ENCODE results near the gene MYB.
"Not testable (repeated sequence)": the region's sequence is repeated elsewhere in the genome, so short reads cannot be mapped to it uniquely, and the experiment has no call there.

Gene MYB

DNA sequence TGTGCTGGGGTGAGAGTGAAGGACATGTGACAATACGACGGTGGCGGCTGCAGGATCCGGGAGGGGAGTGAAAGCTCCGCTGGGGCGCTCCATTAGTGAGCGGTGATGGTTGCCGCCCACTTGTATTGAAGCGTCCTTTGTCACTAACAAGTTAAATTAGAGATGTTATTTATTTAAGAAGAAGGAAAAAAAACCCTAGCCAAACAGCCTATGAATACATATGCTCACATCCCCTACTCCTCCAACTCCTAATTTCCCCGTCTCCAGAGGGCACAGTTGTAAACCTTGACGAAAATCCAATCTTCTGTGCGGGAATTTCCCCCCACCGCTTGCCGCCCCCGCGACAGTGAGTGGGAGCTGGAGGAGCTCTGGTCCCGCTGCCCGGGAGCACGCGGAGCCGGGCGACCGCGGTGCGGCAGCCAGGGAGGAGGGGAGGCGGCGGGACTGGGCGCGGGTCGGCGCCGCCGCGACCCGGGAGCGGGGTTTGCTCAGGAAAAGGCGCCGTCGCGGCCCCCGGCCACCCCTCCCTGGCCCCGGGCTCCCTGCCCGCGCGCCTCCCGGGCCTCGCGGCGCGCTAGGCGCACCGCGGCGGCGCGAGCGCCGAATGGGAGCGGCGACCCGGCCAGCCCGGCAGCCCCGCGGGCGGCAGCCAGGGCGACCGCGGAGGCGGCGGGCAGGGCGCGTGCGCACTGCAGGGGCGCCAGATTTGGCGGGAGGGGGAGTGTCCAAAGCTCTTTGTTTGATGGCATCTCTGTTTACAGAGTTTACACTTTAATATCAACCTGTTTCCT is at the start of gene MYB:
TSS of gene MYB (plus strand) at position 767 of the 791 bp plus-strand sequence. CDS start 206 bp downstream, outside the sequence.
- DNase-seq (ENCODE audit: low read depth in 4 of 4, low spot score in 1 of 4) = peak in 2 of 4 experiments; percentile 55 to 65

DNA sequence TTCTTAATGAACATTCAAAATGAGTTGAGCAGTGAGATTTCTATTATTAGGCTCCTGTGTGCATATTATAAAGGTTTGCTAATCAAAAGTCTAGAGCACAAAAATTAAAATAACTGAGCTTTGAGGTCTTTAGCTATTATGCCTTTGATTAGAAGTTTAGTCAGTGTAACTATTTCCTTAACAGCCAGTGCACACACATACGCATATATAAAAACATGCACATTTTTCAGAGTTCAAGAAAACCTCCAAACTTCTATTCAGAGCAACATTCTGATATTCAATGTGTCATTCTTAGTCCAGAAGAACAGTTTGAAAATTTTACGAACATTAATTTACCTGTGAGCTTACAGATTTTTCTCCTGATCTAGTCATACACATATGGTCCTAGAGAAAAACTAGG is 48.3 kb upstream of the MYB start:
- no peak for DNase-seq (ENCODE audit: low read depth in 4 of 4, low spot score in 1 of 4)

DNA sequence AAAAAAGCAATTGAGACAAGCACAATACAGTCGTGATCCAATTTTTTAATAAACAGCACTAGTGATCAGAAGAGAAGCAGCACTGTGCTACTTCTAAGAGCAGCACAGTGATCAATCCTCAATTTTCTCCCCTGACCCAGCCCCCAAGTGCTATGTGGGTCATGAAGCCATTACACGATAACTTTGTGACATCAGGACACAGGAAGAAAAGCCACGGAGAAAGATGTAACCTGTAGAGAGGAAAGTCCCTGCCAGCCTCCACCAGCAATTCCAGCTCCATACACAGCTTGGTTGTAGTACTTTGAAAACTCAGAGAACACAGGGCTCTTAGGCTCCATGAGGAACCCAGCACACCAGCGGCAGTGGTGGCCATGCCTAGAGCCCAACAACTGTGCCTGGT is 45.3 kb upstream of the MYB start:
- DNase-seq (ENCODE audit: low read depth in 4 of 4, low spot score in 1 of 4) = no peak

- DNase-seq (ENCODE audit: low read depth in 4 of 4, low spot score in 1 of 4) = no peak
Observed at GRCh38 chr6:135137826-135138225, 43.3 kb upstream of the MYB start.

- DNase-seq (ENCODE audit: low read depth in 4 of 4, low spot score in 1 of 4) = no peak
Observed at GRCh38 chr6:135141182-135141581, 39.9 kb upstream of the MYB start.

DNA sequence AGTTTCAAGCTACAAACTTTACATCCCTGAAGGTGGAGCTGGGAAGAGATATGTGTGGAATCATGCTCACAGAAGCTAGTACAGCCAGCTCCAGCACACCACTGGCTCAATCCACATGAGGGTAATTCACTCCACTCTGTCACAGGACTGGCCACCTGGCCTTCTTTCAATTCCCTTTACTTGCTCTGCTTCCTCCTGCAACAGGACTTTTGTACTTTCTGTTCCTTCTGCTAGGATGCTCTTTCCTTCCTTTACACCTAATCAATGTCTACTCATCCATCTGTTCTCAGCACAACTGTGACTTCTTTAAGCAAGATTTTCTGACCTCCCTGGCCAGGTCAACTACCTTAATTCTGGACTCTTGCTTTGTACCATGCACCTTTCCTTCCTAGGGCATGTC is 39.4 kb upstream of the MYB start:
- no peak for DNase-seq (ENCODE audit: low read depth in 4 of 4, low spot score in 1 of 4)

GRCh38 chr6:135142232-135142631 is 38.9 kb upstream of the MYB start:
- not testable (repeated sequence) for DNase-seq (ENCODE audit: low read depth in 4 of 4, low spot score in 1 of 4)

DNA sequence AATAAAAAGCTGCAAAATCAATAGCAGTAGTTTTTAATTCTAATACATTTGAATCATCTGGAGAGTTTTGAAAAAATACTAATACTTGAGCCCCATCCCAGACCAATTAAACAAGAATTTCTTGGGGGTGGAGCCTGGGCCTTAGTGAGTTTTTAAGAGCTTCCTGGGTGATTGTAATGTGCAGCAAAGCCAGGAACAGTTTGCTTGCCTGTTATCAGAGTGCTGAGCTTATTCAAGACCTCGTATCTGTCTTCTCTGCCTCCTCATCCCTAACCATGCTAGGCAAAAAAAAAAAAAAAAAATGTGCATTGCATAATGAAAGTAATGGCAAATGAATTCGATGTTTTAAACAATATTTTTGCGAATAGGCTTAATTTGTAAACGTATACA is 36.4 kb upstream of the MYB start:
- no peak for DNase-seq (ENCODE audit: low read depth in 4 of 4, low spot score in 1 of 4)

DNA sequence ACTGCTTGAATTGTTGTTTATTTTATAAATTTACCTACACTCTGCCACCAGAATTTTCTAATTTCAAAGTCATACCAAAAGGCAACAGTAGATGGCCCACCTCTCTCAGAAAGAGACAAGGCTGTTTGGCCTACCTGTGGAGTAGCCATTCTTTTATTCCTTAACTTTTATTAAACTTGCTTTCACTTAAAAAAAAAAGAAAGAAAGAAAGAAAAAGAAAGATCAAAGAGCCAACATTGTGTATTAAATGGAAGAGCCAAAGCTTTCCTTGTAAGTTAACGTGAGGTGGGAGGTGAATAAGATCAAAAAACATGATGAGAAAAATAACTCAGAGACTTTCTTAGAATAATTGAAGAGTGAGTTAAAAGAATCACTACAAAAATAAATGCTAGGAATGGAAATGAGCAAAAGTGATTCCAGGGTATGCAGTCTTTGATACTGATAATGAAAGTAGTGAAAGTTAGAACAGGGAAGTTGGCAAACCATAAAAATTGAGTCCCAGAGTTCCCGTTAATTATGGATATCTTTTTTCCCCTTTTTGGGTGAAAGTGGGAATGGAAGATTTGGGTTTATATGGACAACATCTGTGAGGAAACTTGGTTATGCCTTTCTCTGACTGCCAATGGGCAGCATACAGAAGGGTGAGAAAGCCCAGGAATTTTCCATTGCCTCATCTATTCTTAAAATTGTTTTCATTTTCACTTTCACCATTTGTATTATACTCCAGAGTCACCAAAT is 35.9 kb upstream of the MYB start:
- DNase-seq (ENCODE audit: low read depth in 4 of 4, low spot score in 1 of 4) = no peak

- no peak for DNase-seq (ENCODE audit: low read depth in 4 of 4, low spot score in 1 of 4)
Observed at GRCh38 chr6:135146162-135146934, 34.8 kb upstream of the MYB start.

GRCh38 chr6:135147637-135148592 is 33.2 kb upstream of the MYB start:
- no peak for DNase-seq (ENCODE audit: low read depth in 4 of 4, low spot score in 1 of 4)

- DNase-seq (ENCODE audit: low read depth in 4 of 4, low spot score in 1 of 4) = no peak
Observed at GRCh38 chr6:135148889-135149288, 32.2 kb upstream of the MYB start.

GRCh38 chr6:135149376-135149775 is 31.7 kb upstream of the MYB start:
- DNase-seq (ENCODE audit: low read depth in 4 of 4, low spot score in 1 of 4) = no peak

DNA sequence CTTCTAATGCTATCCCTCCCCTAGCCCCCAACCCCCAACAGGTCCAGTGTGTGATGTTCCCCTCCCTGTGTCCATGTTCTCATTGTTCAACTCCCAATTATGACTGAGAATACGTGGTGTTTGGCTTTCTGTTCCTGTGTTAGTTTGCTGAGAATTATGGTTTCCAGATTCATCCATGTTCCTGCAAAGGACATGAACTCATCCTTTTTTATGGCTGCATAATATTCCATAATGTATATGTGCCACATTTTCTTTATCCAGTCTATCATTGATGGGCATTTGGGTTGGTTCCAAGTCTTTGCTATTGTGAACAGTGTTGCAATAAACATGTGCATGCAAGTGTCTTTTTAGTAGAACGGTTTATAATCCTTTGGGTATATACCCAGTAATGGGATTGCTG is 30.6 kb upstream of the MYB start:
- not testable (repeated sequence) for DNase-seq (ENCODE audit: low read depth in 4 of 4, low spot score in 1 of 4)

- DNase-seq (ENCODE audit: low read depth in 4 of 4, low spot score in 1 of 4) = not testable (repeated sequence)
Observed at GRCh38 chr6:135154125-135154524, 27.0 kb upstream of the MYB start.

DNA sequence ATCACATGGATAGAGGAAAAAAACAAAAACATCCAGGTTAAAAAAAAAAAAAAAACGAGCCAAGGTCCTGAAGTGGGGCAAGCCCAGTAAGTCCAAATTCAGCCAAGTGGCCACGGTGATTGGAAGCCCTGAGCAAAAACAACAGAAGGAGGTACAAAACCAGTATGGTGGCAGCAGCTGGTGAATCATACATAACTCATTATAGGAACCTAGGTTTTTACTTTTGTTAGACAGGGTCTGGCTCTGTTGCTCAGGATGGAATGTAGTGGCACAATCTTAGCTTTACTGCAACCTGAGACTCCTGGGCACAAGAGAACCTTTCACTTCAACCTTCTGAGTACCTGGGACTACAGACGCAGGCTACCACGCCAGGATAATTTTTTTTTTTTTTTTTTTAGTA is 22.7 kb upstream of the MYB start:
- DNase-seq (ENCODE audit: low read depth in 4 of 4, low spot score in 1 of 4) = no peak

DNA sequence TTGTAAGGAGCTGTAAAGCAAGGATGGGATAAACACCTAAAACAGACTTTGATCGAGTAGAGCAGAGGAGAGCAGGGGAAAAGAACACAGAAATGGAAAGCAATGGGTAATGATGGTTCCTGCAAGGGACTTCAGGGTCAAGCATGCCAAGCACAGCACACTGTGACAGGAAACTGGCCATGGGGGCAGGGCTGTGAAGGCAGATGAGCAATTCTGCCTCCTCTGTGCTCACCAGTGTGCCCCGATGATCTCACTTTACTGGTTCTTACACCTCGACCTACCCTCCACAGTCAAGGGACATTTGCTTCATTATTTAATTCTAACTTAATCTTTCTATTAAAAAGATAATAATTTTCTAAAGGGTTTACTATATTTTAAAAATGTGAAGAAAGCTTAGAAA is 21.6 kb upstream of the MYB start:
- DNase-seq (ENCODE audit: low read depth in 4 of 4, low spot score in 1 of 4) = no peak

GRCh38 chr6:135161411-135162395 is 19.4 kb upstream of the MYB start:
- DNase-seq (ENCODE audit: low read depth in 4 of 4, low spot score in 1 of 4) = no peak

GRCh38 chr6:135162678-135163439 is 18.2 kb upstream of the MYB start:
- DNase-seq (ENCODE audit: low read depth in 4 of 4, low spot score in 1 of 4) = peak in 1 of 4 experiments; percentile 18

All from stimulated activated CD4-positive, alpha-beta T cell treated with anti-CD3 and anti-CD28 coated beads, Interleukin-1b, Interleukin-23, amount 100 ng/mL, for 24 hours (primary cell).